ENCODE data around the gene FGG. TPM values are rescaled to one million over a fixed set of nuclear protein-coding genes. Genes with fewer than 3 reads are reported as not detected.

FGG gene
- total RNA-seq, 2 experiments from 2014 or later = not detected

- DNase-seq (no peak), ATAC-seq (no peak)
- H3K36me3 Mint-ChIP-seq (ENCODE audit: low read depth) = no peaks in the 10 kb centered on the region
- intact Hi-C loops (cut with DNase I, micrococcal nuclease) = loop anchor here (5.0 to 10.0 kb wide), 4 partner anchors 151 to 841 kb away; partner anchors contain the start of genes MAP9 (in 1 of the 2) and SFRP2 (in 1 of the 2)
- POLR2A ChIA-PET = no interaction called here
- H3K4me1 Mint-ChIP-seq = no peaks in the 10 kb centered on the region
- no peak overlapping the region for H3K27ac Mint-ChIP-seq
- CTCF ChIA-PET = interaction anchor here (0.6 to 6.2 kb wide), 10 partner anchors 9 to 375 kb away, joined by 3 to 67 read pairs (median 3); partner anchors contain the start of gene PLRG1
- H3K9me3 Mint-ChIP-seq (ENCODE audit: low read depth) = no peaks in the 10 kb centered on the region
- H3K27me3 Mint-ChIP-seq = peaks cover 14% of the 10 kb centered on the region
- H3K4me3 Mint-ChIP-seq = no peak overlapping the region
Measured at GRCh38 chr4:154625971-154626370, 13.5 kb upstream of the FGG start.

- no peak overlapping the region for H3K27ac Mint-ChIP-seq
- intact Hi-C loops (cut with DNase I, micrococcal nuclease) = loop anchor here (10.0 kb wide), 3 partner anchors 289 to 839 kb away; partner anchors contain the start of genes MAP9 (in 1 of the 2) and SFRP2 (in 1 of the 2)
- H3K9me3 Mint-ChIP-seq (ENCODE audit: low read depth) = no peaks in the 10 kb centered on the region
- peaks cover 7% of the 10 kb centered on the region for H3K27me3 Mint-ChIP-seq
- H3K4me1 Mint-ChIP-seq = no peaks in the 10 kb centered on the region
- ATAC-seq = no peak
- ChIA-PET CTCF (interaction anchor here (0.7 to 6.2 kb wide), 8 partner anchors 11 to 117 kb away, joined by 3 to 67 read pairs (median 5); partner anchors contain the start of genes FGG and PLRG1), POLR2A (no interaction called here)
- DNase-seq = no peak
- H3K36me3 Mint-ChIP-seq (ENCODE audit: low read depth) = no peaks in the 10 kb centered on the region
- H3K4me3 Mint-ChIP-seq = no peak overlapping the region
Measured at GRCh38 chr4:154623995-154624394, 11.5 kb upstream of the FGG start.

GRCh38 chr4:154623436-154623835 lies 11.0 kb upstream of the FGG start:
- H3K36me3 Mint-ChIP-seq (ENCODE audit: low read depth) = no peaks in the 10 kb centered on the region
- no peaks in the 10 kb centered on the region for H3K4me1 Mint-ChIP-seq
- H3K4me3 Mint-ChIP-seq = no peak overlapping the region
- H3K9me3 Mint-ChIP-seq (ENCODE audit: low read depth) = no peaks in the 10 kb centered on the region
- DNase-seq = no peak
- intact Hi-C loops (cut with DNase I, micrococcal nuclease) = loop anchor here (10.0 kb wide), 3 partner anchors 289 to 839 kb away; partner anchors contain the start of genes MAP9 (in 1 of the 2) and SFRP2 (in 1 of the 2)
- no peak overlapping the region for H3K27ac Mint-ChIP-seq
- peaks cover 7% of the 10 kb centered on the region for H3K27me3 Mint-ChIP-seq
- CTCF ChIA-PET = interaction anchor here (0.6 to 6.2 kb wide), 10 partner anchors 10 to 231 kb away, joined by 3 to 67 read pairs (median 4); partner anchors contain the start of genes FGG and PLRG1
- ATAC-seq = no peak
- POLR2A ChIA-PET = no interaction called here

GRCh38 chr4:154622598-154622997 lies 10.1 kb upstream of the FGG start:
- DNase-seq = peak; percentile 16
- CTCF ChIA-PET = interaction anchor here (1.2 to 6.2 kb wide), 6 partner anchors 9 to 116 kb away, joined by 3 to 67 read pairs (median 11); partner anchors contain the start of genes FGB, FGG and PLRG1
- POLR2A ChIA-PET = no interaction called here
- Mint-ChIP-seq H3K9me3 (ENCODE audit: low read depth) (no peaks in the 10 kb centered on the region), H3K36me3 (ENCODE audit: low read depth) (no peaks in the 10 kb centered on the region), H3K27ac (no peak overlapping the region), H3K4me3 (no peak overlapping the region), H3K4me1 (no peaks in the 10 kb centered on the region), H3K27me3 (peaks cover 7% of the 10 kb centered on the region)
- ATAC-seq = peak; percentile 42
- intact Hi-C loops (cut with DNase I, micrococcal nuclease) = loop anchor here (1.0 to 10.0 kb wide), 4 partner anchors 70 to 838 kb away; partner anchors contain the start of genes MAP9 (in 1 of the 2) and SFRP2 (in 1 of the 2)

GRCh38 chr4:154620111-154620510 lies 7.7 kb upstream of the FGG start:
- H3K4me1 Mint-ChIP-seq = peaks cover 5% of the 10 kb centered on the region
- ChIA-PET CTCF (interaction anchor here (0.6 to 5.2 kb wide), 8 partner anchors 10 to 329 kb away, joined by 3 to 32 read pairs (median 4); partner anchors contain the start of gene PLRG1), POLR2A (no interaction called here)
- no peak overlapping the region for H3K4me3 Mint-ChIP-seq
- H3K27ac Mint-ChIP-seq = no peak overlapping the region
- peaks cover 5% of the 10 kb centered on the region for H3K27me3 Mint-ChIP-seq
- DNase-seq = no peak
- ATAC-seq = no peak
- intact Hi-C loops (cut with DNase I, micrococcal nuclease) = loop anchor here (10.0 kb wide), 3 partner anchors 285 to 835 kb away; partner anchors contain the start of genes MAP9 (in 1 of the 2) and SFRP2 (in 1 of the 2)
- no peaks in the 10 kb centered on the region for H3K36me3 Mint-ChIP-seq (ENCODE audit: low read depth)
- no peaks in the 10 kb centered on the region for H3K9me3 Mint-ChIP-seq (ENCODE audit: low read depth)

GRCh38 chr4:154618708-154619315 lies 6.4 kb upstream of the FGG start:
- H3K4me1 Mint-ChIP-seq = peaks cover 5% of the 10 kb centered on the region
- peak; percentile 78 for DNase-seq
- CTCF ChIA-PET = interaction anchor here (0.6 to 5.2 kb wide), 20 partner anchors 9 to 80 kb away, joined by 3 to 32 read pairs (median 4); partner anchors contain the start of gene PLRG1
- intact Hi-C loops (cut with DNase I, micrococcal nuclease) = loop anchor here (1.0 to 5.0 kb wide), 3 partner anchors 60 to 287 kb away; no protein-coding TSS in a partner anchor
- H3K36me3 Mint-ChIP-seq (ENCODE audit: low read depth) = no peaks in the 10 kb centered on the region
- ATAC-seq = peak; percentile 79
- H3K9me3 Mint-ChIP-seq (ENCODE audit: low read depth) = no peaks in the 10 kb centered on the region
- peaks cover 6% of the 10 kb centered on the region for H3K27me3 Mint-ChIP-seq
- H3K4me3 Mint-ChIP-seq = no peak overlapping the region
- POLR2A ChIA-PET = no interaction called here
- H3K27ac Mint-ChIP-seq = no peak overlapping the region

GRCh38 chr4:154617820-154618317 lies 5.4 kb upstream of the FGG start:
- no peak overlapping the region for H3K4me3 Mint-ChIP-seq

GRCh38 chr4:154616731-154617130 lies 4.3 kb upstream of the FGG start:
- no peaks in the 10 kb centered on the region for H3K36me3 Mint-ChIP-seq (ENCODE audit: low read depth)
- H3K4me1 Mint-ChIP-seq = peaks cover 5% of the 10 kb centered on the region
- ATAC-seq = no peak
- no peak overlapping the region for H3K27ac Mint-ChIP-seq
- POLR2A ChIA-PET = no interaction called here
- intact Hi-C loops (cut with DNase I, micrococcal nuclease) = loop anchor here in 1 of 2 experiments (5.0 kb wide), 1 partner anchor 284 kb away; no protein-coding TSS in a partner anchor
- no peak for DNase-seq
- H3K4me3 Mint-ChIP-seq = no peak overlapping the region
- H3K27me3 Mint-ChIP-seq = peaks cover 8% of the 10 kb centered on the region
- H3K9me3 Mint-ChIP-seq (ENCODE audit: low read depth) = no peaks in the 10 kb centered on the region
- CTCF ChIA-PET = interaction anchor here (0.9 to 5.2 kb wide), 4 partner anchors 9 to 66 kb away, joined by 3 to 32 read pairs (median 4); partner anchors contain the start of gene PLRG1

More at GRCh38 chr4:154617820-154618317, 5.4 kb upstream of the FGG start:
- Mint-ChIP-seq H3K36me3 (ENCODE audit: low read depth) (no peaks in the 10 kb centered on the region), H3K27ac (no peak overlapping the region), H3K4me1 (peaks cover 5% of the 10 kb centered on the region), H3K9me3 (ENCODE audit: low read depth) (no peaks in the 10 kb centered on the region), H3K27me3 (peaks cover 6% of the 10 kb centered on the region)
- POLR2A ChIA-PET = no interaction called here
- ATAC-seq = no peak
- intact Hi-C loops (cut with DNase I, micrococcal nuclease) = loop anchor here (1.0 to 5.0 kb wide), 3 partner anchors 59 to 286 kb away; no protein-coding TSS in a partner anchor
- CTCF ChIA-PET = interaction anchor here (0.8 to 5.2 kb wide), 10 partner anchors 8 to 68 kb away, joined by 3 to 32 read pairs (median 6); partner anchors contain the start of gene PLRG1
- no peak for DNase-seq

GRCh38 chr4:154616287-154616686 lies 3.8 kb upstream of the FGG start:
- intact Hi-C loops (cut with DNase I, micrococcal nuclease) = loop anchor here in 1 of 2 experiments (5.0 kb wide), 1 partner anchor 284 kb away; no protein-coding TSS in a partner anchor
- no peaks in the 10 kb centered on the region for H3K9me3 Mint-ChIP-seq (ENCODE audit: low read depth)
- no peak overlapping the region for H3K27ac Mint-ChIP-seq
- peaks cover 5% of the 10 kb centered on the region for H3K4me1 Mint-ChIP-seq
- ATAC-seq (no peak), DNase-seq (no peak)
- POLR2A ChIA-PET = no interaction called here
- CTCF ChIA-PET = interaction anchor here (0.9 to 5.2 kb wide), 4 partner anchors 10 to 66 kb away, joined by 3 to 32 read pairs (median 4); partner anchors contain the start of gene PLRG1
- H3K27me3 Mint-ChIP-seq = peaks cover 6% of the 10 kb centered on the region
- H3K4me3 Mint-ChIP-seq = no peak overlapping the region
- no peaks in the 10 kb centered on the region for H3K36me3 Mint-ChIP-seq (ENCODE audit: low read depth)

GRCh38 chr4:154615211-154615610 lies 2.8 kb upstream of the FGG start:
- Mint-ChIP-seq H3K4me1 (peaks cover 5% of the 10 kb centered on the region), H3K27ac (no peak overlapping the region), H3K9me3 (ENCODE audit: low read depth) (no peaks in the 10 kb centered on the region), H3K4me3 (no peak overlapping the region), H3K27me3 (peaks cover 6% of the 10 kb centered on the region), H3K36me3 (ENCODE audit: low read depth) (no peaks in the 10 kb centered on the region)
- ATAC-seq (no peak), DNase-seq (no peak)
- ChIA-PET POLR2A (no interaction called here), CTCF (interaction anchor here (1.7 to 3.3 kb wide), 2 partner anchors 8 to 63 kb away, joined by 5 to 17 read pairs; no protein-coding TSS in a partner anchor)
- intact Hi-C loops (cut with DNase I, micrococcal nuclease) = loop anchor here in 1 of 2 experiments (5.0 kb wide), 1 partner anchor 283 kb away; no protein-coding TSS in a partner anchor

GRCh38 chr4:154614306-154614705 lies 1.9 kb upstream of the FGG start:
- ChIA-PET CTCF (interaction anchor here (1.7 to 3.3 kb wide), 2 partner anchors 8 to 62 kb away, joined by 5 to 17 read pairs; no protein-coding TSS in a partner anchor), POLR2A (no interaction called here)
- H3K27me3 Mint-ChIP-seq = peaks cover 7% of the 10 kb centered on the region
- H3K27ac Mint-ChIP-seq = no peak overlapping the region
- ATAC-seq (no peak), DNase-seq (no peak)
- intact Hi-C loops (cut with DNase I, micrococcal nuclease) = no loop called here
- peaks cover 5% of the 10 kb centered on the region for H3K4me1 Mint-ChIP-seq
- H3K36me3 Mint-ChIP-seq (ENCODE audit: low read depth) = no peaks in the 10 kb centered on the region
- H3K9me3 Mint-ChIP-seq (ENCODE audit: low read depth) = no peaks in the 10 kb centered on the region
- no peak overlapping the region for H3K4me3 Mint-ChIP-seq

Measured in activated CD4-positive, alpha-beta T cell treated with anti-CD3 and anti-CD28 coated beads for 36 hours (primary cell).